HEK293T (cell line): ENCODE data around the gene CTTNBP2.

Source experiments
- CTCF ChIA-PET: fragments of 350-600 bp; formaldehyde crosslinking; extraction: SDS; loops from one replicate; lab custom pipeline; 2021; ENCODE audit warnings: antibody characterized with exemption, inconsistent platforms; lab: Yijun Ruan, JAX
- POLR2A ChIA-PET: fragments of 350-600 bp; formaldehyde crosslinking; extraction: SDS; loops from one replicate; lab custom pipeline; 2020; ENCODE audit warnings: antibody characterized with exemption, inconsistent platforms; lab: Yijun Ruan, JAX
- DNase-seq: peaks from one replicate; pipeline ENCODE4 v3.0.0; 2012; ENCODE audit warnings: mixed read lengths; ENCODE audit errors: extremely low spot score
- ARNT ChIP-seq: fragments of 450-650 bp; IDR thresholded peaks from 2 replicates; pipeline ENCODE4 v1.6.1; 2017; ENCODE audit warnings: mild to moderate bottlenecking
- BHLHE40 ChIP-seq: fragments of 450-650 bp; IDR thresholded peaks from 2 replicates; pipeline ENCODE4 v1.6.1; 2016; ENCODE audit warnings: mild to moderate bottlenecking, moderate library complexity, borderline replicate concordance
- CTBP1 ChIP-seq: fragments of 450-650 bp; IDR thresholded peaks from 2 replicates; pipeline ENCODE4 v1.6.1; 2016; ENCODE audit warnings: borderline replicate concordance
- ELF4 ChIP-seq: fragments of 450-650 bp; IDR thresholded peaks from 2 replicates; pipeline ENCODE4 v1.6.1; 2017; ENCODE audit warnings: antibody characterized with exemption
- FOXA1 ChIP-seq: fragments of 450-650 bp; IDR thresholded peaks from 2 replicates; pipeline ENCODE4 v1.6.1; 2016; ENCODE audit warnings: mild to moderate bottlenecking
- FOXK2 ChIP-seq: fragments of 450-650 bp; IDR thresholded peaks from 2 replicates; pipeline ENCODE4 v1.6.1; 2016; ENCODE audit warnings: mild to moderate bottlenecking
- FOXM1 ChIP-seq: fragments of 450-650 bp; IDR thresholded peaks from 2 replicates; pipeline ENCODE4 v1.6.1; 2017; ENCODE audit warnings: mild to moderate bottlenecking, borderline replicate concordance
- HDGF ChIP-seq: fragments of 450-650 bp; IDR thresholded peaks from 2 replicates; pipeline ENCODE4 v1.6.1; 2017; ENCODE audit warnings: antibody characterized with exemption, borderline replicate concordance
- L3MBTL2 ChIP-seq: fragments of 450-650 bp; conservative IDR thresholded peaks from 2 replicates; pipeline ENCODE4 v1.6.1; 2016; ENCODE audit warnings: mild to moderate bottlenecking
- LEF1 ChIP-seq: fragments of 450-650 bp; IDR thresholded peaks from 2 replicates; pipeline ENCODE4 v1.6.1; 2017; ENCODE audit warnings: mild to moderate bottlenecking, borderline replicate concordance
- NFRKB ChIP-seq: fragments of 450-650 bp; IDR thresholded peaks from 2 replicates; pipeline ENCODE4 v1.6.1; 2016; ENCODE audit warnings: mild to moderate bottlenecking, moderate library complexity
- SP1 ChIP-seq: fragments of 450-650 bp; IDR thresholded peaks from 2 replicates; pipeline ENCODE4 v1.6.1; 2017
- SUZ12 ChIP-seq: fragments of 450-650 bp; IDR thresholded peaks from 2 replicates; pipeline ENCODE4 v1.6.1; 2016; ENCODE audit warnings: mild to moderate bottlenecking
- TARDBP ChIP-seq: fragments of 450-650 bp; IDR thresholded peaks from 2 replicates; pipeline ENCODE4 v1.6.1; 2016
- ZNF384 ChIP-seq: fragments of 450-650 bp; IDR thresholded peaks from 2 replicates; pipeline ENCODE4 v1.6.1; 2016
- TF ChIP-seq, protein P1 (sequence below): fragments of 450-650 bp; IDR thresholded peaks from 2 replicates; pipeline ENCODE4 v1.6.1; 2016

CTTNBP2 gene

GRCh38 chr7:117672453-117672852 is 200.8 kb downstream of the CTTNBP2 start:
- ChIA-PET CTCF (no interaction called here), POLR2A (no interaction called here)
- no peak for DNase-seq
- TF ChIP-seq L3MBTL2 (no peak), TARDBP (no peak), SP1 (no peak), LEF1 (no peak)

- CTCF ChIA-PET, result no interaction called here
- TF ChIP-seq, protein P1, sequence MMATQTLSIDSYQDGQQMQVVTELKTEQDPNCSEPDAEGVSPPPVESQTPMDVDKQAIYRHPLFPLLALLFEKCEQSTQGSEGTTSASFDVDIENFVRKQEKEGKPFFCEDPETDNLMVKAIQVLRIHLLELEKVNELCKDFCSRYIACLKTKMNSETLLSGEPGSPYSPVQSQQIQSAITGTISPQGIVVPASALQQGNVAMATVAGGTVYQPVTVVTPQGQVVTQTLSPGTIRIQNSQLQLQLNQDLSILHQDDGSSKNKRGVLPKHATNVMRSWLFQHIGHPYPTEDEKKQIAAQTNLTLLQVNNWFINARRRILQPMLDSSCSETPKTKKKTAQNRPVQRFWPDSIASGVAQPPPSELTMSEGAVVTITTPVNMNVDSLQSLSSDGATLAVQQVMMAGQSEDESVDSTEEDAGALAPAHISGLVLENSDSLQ, result no peak
- TF ChIP-seq LEF1 (no peak), CTBP1 (no peak), SUZ12 (no peak), NFRKB (no peak), FOXM1 (no peak), ELF4 (no peak), FOXK2 (no peak), TARDBP (no peak), ARNT (no peak), BHLHE40 (no peak), ZNF384 (no peak)
- POLR2A ChIA-PET, result no interaction called here
- DNase-seq, result no peak
These were observed 203.4 kb downstream of the CTTNBP2 start for GRCh38 chr7:117669818-117670217.

DNA sequence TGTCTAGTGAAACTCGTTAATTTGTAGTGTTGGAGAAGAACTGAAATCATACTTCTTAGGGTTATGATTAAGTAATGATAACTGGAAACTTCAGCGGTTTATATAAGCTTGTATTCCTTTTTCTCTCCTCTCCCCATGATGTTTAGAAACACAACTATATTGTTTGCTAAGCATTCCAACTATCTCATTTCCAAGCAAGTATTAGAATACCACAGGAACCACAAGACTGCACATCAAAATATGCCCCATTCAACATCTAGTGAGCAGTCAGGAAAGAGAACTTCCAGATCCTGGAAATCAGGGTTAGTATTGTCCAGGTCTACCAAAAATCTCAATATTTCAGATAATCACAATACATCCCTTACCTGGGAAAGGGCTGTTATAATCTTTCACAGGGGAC is 205.8 kb downstream of the CTTNBP2 start:
- ChIA-PET POLR2A (no interaction called here), CTCF (no interaction called here)
- no peak for DNase-seq
- TF ChIP-seq LEF1 (no peak), HDGF (no peak), ELF4 (no peak), NFRKB (no peak), SUZ12 (no peak), SP1 (no peak), BHLHE40 (no peak), FOXM1 (no peak), CTBP1 (no peak), TARDBP (no peak), FOXK2 (no peak)
- TF ChIP-seq, protein P1, result no peak

- ChIA-PET POLR2A (no interaction called here), CTCF (no interaction called here)
- DNase-seq, result no peak
- no peak for TF ChIP-seq ZNF384
- TF ChIP-seq SUZ12, result no peak
- no peak for TF ChIP-seq FOXK2
- TF ChIP-seq L3MBTL2, result no peak
- no peak for TF ChIP-seq ARNT
- TF ChIP-seq HDGF, result no peak
- TF ChIP-seq SP1, result no peak
- no peak for TF ChIP-seq ELF4
- no peak for TF ChIP-seq BHLHE40
- TF ChIP-seq CTBP1, result no peak
These were observed 206.6 kb downstream of the CTTNBP2 start for GRCh38 chr7:117666689-117667088.

DNA sequence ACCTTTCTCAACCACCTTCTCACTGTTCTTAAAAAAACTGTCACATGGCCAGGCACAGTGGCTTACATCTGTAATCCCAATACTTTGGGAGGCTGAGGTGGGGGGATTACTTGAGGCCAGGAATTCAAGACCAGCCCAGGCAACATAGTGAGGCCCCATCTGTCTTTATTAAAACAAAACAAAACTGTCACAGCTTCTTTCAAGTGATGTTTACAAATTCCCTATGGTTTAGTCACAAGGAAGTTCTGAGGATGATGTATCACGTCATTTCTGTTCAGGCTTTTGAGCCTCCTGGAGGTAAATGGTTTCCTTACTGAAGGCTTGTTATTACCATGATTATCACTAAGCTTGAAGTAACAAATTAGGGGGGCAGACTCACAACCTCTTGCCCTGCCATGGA is 207.2 kb downstream of the CTTNBP2 start:
- no peak for TF ChIP-seq ARNT
- TF ChIP-seq CTBP1, result no peak
- DNase-seq, result no peak
- POLR2A ChIA-PET, result no interaction called here
- CTCF ChIA-PET, result no interaction called here

- TF ChIP-seq NFRKB (no peak), CTBP1 (no peak), FOXK2 (no peak), LEF1 (no peak), FOXA1 (no peak), FOXM1 (no peak), SUZ12 (no peak), HDGF (no peak), BHLHE40 (no peak), TARDBP (no peak), ZNF384 (no peak), ELF4 (no peak)
- TF ChIP-seq, protein P1, result no peak
- POLR2A ChIA-PET, result no interaction called here
- DNase-seq, result no peak
- CTCF ChIA-PET, result no interaction called here
These were observed 207.9 kb downstream of the CTTNBP2 start for GRCh38 chr7:117665368-117665767.

GRCh38 chr7:117664047-117664446 is 209.2 kb downstream of the CTTNBP2 start:
- DNase-seq, result no peak
- ChIA-PET POLR2A (no interaction called here), CTCF (no interaction called here)
- no peak for TF ChIP-seq CTBP1
- TF ChIP-seq FOXA1, result no peak
- TF ChIP-seq FOXM1, result no peak
- no peak for TF ChIP-seq SUZ12
- no peak for TF ChIP-seq FOXK2
- no peak for TF ChIP-seq ARNT
